Right renal cortex interstitium (tissue), 3 donors: ENCODE data around the gene SH3BP2. TPM values are rescaled to one million over a fixed set of nuclear protein-coding genes. Genes with fewer than 3 reads are reported as not detected.

Experiments used
- DNase-seq, 3 donors: peaks; one replicate each; pipeline ENCODE4 v3.0.0-alpha.2; 2013; ENCODE audit warnings: low read depth in 3 of 3, low spot score in 2 of 3
- polyA plus RNA-seq, 3 donors: library from polyadenylated mRNA; unstranded; fragments of 120-200 nt; gene quantifications; one replicate each; pipeline ENCODE4 v1.2.1, GENCODE V29; 2013; ENCODE audit not compliant: insufficient read length in 3 of 3

The SH3BP2 gene
- polyA plus RNA-seq, 3 donors, result 21.7 to 28.4 (median 25.7) TPM

- DNase-seq, result no peak
These were observed 75.0 kb downstream of the SH3BP2 start for GRCh38 chr4:2867758-2868491.

DNA sequence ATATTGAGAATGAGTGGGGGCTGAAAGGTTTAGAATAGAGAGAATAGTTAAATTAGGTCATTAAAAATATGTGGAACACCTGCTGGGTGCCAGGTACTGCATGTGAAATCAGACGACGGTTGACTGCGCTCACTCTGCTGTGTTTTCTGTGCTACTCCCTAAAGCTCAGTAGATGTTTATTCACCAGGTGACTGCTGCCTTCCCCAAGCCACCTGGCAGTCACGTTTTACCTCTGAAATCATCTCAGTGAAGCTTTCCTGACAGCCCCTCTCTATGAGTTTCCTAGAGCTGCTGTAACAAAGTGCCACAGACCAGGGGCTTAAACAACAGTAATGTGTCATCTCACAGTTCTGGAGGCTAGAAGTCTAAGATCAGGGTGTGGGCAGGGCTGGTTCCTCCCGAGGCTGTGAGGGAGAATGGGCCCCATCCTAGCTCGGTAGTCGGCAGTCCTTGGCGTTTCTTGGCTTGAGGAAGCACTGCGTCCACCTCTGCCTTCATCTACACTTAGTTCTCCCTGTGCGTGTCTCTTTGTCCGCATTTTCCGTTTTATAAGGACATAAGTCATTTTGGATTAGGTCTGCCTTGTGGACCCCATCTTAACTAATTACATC, 76.1 kb downstream of the SH3BP2 start:
- DNase-seq, result no peak

DNA sequence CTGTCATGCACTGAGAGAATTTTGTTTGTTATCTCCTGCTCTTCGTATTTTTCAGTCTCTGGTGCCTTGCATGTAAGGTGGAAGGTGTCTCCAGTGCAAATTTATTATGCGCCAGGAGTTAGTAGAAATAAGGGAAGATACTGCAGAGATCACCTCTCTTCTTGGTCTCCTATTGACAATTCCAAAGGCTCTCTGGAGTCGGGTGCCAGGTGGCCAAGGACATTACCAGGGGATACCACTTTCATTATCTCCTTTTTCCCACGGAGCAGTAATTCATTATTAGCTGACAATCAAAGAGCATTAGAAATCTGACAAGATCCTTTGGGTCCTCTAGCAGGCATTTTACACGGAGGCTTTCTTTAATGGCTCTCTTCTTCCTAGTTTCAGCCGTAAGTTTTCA, 76.8 kb downstream of the SH3BP2 start:
- DNase-seq, result no peak

DNA sequence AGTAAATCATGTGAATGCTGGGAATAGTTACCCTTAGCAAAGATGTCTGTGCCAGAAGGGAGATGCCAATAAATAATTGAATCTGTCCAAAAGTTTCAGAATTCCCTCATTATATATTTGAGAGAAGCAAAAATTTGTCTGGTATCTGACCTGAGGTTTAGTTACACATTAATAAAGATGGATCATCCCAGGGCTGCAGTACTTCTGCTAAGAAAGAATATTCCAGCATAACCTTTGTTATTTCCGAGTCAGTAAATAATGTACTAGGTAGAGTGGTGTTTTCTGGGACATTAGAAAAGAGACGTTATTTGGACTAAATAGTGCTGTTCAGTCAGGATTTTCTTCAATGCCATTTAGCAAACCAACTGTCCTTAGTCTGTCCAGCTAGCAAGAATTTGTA, 77.2 kb downstream of the SH3BP2 start:
- DNase-seq, result no peak

DNA sequence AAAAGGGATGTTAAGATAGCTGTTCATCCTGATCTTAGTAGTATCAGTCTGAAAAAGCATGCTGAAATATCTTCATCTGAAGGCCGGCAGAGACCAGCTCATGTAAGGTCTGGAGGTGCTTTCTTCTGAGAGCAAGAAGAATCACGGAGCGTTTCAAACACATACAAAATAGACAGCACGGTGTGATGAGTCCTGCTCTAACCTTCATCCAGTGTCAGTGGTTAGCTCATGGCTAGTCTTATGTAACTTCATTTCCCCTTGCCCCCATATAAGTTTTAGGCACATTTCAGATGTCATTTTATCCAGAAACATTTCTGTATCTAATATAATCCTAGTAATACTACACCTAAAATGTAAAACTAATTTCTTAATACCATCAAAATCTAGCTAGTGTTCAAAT, 78.6 kb downstream of the SH3BP2 start:
- no peak for DNase-seq

DNA sequence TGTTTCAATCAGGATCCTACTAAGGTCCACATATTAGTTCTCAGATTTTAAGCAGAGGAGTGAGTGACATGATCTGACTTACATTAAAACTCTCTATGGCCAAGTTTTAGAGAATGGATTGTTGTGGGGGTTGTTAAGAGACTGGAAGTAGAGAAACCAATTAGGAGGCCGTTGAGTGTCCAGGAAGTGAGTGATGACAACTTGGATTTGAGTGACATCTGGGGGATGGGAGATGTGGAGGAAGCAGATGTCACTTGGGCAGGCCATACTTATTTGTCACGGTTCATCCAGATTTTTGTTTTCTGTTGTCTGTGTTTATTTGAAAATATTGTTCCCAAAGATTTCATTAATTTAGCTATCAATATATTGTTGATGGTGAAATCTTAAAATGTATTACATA, 79.0 kb downstream of the SH3BP2 start:
- no peak for DNase-seq

DNA sequence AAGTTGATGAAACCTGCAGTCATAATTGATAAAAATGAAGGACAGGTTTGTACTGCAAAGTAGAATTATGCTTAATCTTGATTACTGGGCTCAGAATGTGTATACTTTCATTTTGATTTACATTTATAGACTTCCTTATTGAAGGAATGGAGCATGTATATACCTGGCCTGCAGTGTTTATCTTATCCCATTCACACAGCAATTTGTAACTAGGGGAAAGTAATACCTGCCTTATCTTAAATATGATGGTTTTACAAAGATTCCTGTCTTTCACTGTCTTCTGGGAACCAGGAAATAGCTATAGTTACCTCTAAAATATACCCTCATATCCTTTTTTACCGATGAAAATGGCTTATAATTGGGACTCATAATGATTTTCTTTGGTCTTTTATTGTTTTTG, 80.4 kb downstream of the SH3BP2 start:
- no peak for DNase-seq

DNA sequence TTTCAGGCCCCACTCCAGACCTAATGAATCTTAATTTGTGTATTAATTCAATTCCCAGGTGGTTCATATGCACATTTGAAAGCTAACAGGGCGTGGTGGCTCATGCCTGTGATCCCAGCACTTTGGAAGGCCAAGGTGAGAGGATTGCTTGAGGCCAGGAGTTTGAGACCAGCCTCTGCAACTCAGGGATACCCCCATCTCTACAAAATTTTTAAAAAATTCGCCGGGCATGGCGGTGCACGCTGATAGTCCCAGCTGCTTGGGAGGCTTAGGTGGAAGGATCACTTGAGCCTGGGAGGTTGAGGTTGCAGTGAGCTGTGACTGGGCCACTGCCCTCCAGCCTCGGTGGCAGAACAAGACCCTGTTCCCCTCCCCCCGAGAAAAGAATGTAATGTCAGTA, 82.0 kb downstream of the SH3BP2 start:
- DNase-seq, result no peak

GRCh38 chr4:2875556-2875955, 82.7 kb downstream of the SH3BP2 start:
- DNase-seq, result no peak

DNA sequence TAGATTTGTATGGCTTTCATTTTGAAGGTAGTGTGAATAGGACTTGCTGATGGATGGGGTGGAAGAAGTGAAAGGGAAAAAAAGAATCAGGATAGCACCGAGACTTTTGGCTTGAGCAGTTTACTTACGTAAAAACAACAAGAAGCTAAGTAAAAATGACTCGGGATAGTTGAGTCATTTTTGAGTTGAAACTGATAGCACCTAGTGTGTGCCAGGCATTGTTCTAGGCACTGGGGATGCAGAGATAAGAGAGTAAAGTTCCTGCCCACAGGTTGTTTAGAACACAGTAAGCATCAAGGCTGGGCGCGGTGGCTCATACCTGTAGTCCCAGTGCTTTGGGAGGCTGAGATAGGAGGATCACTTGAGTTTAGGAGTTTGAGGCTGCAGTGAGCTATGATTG, 85.5 kb downstream of the SH3BP2 start:
- no peak for DNase-seq

DNA sequence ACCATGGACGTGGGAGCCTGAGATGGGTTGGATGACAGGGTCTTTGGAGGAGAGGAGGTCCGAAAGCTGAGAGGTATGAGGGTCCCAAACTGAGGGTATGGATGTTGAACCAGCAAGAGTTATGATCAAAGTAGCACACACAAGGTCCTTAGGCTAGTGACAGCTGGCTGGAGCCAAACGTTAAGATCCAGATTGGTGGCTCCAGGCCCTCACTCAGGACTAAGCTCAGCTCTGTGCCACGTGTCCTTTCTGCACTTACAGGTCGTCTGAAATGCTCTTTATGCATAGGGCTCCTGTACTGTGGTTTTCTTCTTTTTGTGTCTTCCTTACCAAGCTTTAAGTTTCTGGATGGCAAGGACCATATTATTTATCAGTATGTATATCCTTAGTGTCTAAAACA, 86.1 kb downstream of the SH3BP2 start:
- DNase-seq, result no peak

DNA sequence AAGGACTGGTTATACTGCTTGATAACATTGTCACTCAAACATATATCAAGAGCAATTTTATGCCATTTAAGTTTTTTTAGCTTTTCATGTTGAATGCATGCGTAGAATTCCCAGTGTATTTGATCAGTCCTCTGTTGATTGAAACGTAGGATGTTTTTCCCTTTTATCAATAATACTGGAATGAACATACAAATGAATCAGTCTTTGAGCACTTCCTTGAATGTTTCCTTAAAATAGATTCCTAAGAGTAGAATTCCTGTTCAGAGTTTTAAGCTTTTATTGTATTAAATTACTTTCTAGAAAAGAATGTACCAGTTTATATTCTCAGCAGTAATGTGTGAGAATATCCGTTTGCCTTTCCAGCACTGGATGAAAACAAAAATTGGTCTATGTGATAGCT, 88.5 kb downstream of the SH3BP2 start:
- DNase-seq, result no peak

DNA sequence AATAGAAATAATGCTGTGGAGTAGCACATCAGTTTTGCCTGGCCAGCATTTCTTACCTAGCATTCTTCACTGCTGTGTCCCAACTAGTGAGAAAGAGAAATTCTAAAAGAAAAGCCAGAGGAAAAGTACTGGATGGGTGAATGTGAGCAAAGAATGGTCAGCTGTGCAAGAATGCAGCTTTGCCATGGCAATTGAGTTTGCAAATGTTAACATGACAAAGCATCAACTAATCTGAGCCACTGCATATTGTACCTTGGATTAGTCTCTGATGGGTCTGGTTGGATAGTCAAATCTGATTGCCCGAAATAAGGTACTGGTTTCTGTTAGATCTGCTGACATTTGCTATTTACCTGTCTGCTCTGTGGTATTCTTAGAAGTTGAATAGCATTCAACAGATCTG, 89.5 kb downstream of the SH3BP2 start:
- DNase-seq, result no peak

DNA sequence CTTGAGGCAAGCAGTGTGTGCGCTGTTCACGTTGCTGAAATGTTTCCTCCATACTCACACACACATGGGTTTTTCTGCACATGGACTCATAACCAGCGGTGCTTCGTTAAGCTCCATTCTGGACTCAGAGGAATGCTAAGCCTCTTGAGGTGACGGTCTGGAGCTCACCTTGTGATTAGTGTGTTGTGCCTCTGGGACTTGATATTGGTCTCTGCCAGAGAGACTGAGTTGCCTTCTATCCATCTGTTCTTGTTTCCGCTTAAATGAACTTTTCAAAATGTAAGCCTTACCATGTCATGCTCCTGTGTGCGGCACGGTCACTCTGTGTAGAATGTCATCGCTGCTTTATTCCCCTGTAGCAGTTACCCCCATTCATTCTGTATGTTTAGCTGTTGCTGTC, 93.3 kb downstream of the SH3BP2 start:
- DNase-seq, result no peak

DNA sequence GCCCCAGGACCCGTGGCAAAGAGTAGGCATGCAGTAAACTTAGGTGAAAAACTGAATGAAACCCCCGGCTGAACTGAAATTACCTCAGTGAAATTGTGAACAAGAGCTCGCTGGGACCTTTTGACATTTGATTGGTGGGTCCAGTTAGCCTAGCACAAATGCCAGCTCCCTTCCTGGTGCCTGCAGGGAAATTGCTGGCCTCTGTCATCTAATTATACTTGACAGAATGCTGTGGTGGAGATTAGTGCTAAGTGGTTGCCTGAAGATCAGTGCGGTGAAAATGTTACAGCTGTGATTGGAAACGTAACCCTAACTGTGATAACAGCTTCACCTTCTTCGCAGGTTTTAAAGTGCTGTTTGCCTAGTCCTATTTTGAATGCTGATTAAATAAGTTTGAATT, 93.7 kb downstream of the SH3BP2 start:
- DNase-seq, result no peak

DNA sequence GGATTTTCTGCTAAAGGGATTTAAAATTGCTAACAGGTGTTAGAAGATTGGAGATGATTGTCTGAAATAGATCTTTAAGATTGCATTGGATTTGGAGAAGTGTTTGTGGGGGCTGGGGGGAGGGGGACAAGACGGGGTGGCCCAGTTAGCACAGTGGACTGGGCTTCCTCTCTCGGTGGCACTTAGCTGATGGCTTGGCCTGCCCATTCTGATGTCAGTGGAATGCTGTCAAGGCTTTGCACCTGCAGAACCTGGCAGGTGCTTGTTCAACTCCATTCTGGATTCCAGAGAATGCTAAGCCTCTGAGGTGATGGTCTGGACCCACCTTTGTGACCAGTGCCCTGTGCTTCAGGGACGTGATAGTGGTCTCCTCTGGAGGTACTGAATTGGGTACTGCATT, 94.5 kb downstream of the SH3BP2 start:
- no peak for DNase-seq

DNA sequence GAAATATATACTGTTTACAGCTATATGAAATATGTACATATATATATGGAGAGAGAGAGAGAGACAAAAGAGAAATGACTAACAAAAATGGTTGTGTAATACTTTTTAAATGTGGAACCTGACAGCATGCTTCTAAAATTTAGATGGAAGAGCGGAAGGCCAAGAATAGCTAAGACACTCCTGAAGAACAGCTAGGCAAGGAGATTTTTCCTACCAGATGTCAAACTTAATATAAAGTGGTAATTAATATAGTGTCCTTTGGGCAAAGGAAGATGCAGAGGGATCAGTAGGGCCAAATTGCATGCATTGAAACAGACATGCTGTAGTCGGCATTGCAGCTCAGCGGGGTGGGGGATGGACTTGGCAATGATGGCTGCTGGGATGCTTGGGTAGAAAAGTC, 96.0 kb downstream of the SH3BP2 start:
- no peak for DNase-seq

Other genes starting within 250 kb of the SH3BP2 start
- 10 to 100 TPM; 17.2 to 18.4 (median 17.8) TPM for gene TNIP2, start 36.7 kb upstream of the SH3BP2 start, polyA plus RNA-seq
- 100 to 1,000 TPM; 224 to 234 (median 228) TPM for gene ADD1, start 50.8 kb downstream of the SH3BP2 start, polyA plus RNA-seq
- 10 to 100 TPM; 30.3 to 31.4 (median 30.5) TPM for gene NOP14, start 170.3 kb downstream of the SH3BP2 start, polyA plus RNA-seq
- gene GRK4, start 170.5 kb downstream of the SH3BP2 start, polyA plus RNA-seq, result 1 to 10 TPM; 5.9 to 8.2 (median 6.7) TPM